HG02571 (cell line): ENCODE results near the gene RAB32.
"Not testable (repeated sequence)": the region's sequence is repeated elsewhere in the genome, so short reads cannot be mapped to it uniquely, and the experiment has no call there.

ENCODE experiments used
- ATAC-seq: cut with Tn5 transposase; IDR thresholded peaks from one replicate; pipeline ENCODE4 v1.9.1; 2021; ENCODE audit warnings: mild to moderate bottlenecking, moderate library complexity; ENCODE audit not compliant: unreplicated experiment

RAB32 gene

DNA sequence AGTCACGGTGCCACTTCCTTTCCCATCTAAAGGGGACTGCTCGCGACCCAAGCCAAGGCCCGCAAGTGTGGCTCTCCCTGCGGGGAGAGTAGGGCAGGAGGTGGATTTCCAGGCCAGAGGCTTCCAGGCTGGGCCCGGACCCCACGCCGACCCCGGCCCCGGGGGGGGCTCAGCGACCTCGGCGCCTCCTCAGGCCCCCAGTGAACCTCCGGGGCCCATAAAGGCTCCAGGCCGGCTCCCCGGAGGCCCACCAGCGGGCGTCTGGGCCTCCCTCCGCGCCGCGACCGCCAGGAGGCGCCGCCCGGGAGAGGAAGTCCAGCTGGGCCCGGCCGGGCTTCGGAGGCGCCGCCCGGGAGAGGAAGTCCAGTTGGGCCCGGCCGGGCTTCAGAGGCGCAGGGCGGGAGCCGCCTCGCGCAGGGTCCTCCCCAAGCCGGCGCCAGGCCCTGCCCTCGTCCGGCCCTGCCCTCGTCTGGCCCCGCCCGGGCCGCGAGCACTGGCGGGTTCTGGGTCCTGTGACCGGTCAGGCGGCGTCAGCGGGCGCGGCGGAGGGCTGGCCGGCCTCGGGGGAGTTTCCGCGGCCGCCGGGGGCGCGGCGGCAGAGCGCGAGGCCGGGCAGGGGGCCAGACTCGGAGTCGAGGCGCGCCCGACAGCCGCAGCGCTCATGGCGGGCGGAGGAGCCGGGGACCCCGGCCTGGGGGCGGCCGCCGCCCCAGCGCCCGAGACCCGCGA, at the start of gene RAB32:
TSS of gene RAB32 (plus strand) at position 623 of the 729 bp plus-strand sequence. CDS start at position 662, 39 bp downstream.
- peak; percentile 78 for ATAC-seq

DNA sequence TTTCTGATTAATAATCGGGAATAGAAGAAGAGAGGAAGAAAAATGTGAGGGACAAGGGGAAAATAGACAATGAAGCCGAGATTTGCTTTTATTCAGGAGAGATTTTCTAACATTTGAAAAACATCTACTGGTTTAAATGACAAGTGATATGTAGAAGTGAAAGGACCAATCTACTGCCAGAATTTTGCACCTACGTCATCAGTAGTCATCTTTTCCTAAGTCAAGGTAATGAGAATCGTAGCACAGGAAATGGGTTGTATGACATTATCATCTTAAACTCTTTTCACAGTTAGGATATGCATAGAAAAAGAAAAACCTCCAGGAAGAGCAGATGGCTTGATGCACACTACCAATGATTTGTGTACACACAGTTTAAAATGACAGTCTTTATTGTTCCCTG, 45.3 kb upstream of the RAB32 start:
- no peak for ATAC-seq

DNA sequence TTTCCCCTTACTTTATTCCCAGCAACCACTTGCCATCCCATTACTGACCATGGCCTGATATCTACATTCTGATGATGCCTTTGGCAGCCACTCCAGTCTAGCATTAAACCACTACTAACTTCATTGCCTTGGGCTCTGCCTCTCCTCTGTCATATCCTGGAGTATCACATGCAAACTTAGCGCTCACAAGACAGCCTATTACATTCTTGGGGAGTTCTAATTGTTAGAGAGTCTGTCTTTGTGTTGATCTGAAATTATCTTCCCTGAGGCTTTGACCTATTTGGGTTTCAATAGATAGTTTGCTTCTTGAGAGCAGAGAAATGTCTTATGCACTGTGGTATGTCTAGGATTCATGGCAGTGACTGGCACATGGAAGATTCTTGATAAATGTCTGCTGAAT, 40.5 kb upstream of the RAB32 start:
- no peak for ATAC-seq

DNA sequence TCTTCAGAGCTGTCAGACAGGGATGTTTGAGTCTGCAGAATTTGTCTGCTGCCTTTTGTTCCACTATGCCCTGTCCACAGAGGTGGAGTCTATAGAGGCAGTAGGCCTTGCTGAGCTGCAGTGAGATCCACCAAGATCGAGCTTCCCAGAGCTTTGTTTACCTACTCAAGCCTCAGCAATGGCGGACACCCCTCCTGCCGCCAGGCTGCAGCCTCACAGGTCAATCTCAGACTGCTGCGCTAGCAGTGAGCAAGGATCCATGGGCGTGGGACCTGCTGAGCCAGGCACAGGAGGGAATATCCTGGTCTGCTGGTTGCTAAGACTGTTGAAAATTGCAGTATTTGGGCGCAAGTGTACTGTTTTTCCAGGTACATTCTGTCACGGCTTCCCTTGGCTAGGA, 28.4 kb upstream of the RAB32 start:
- no peak for ATAC-seq

DNA sequence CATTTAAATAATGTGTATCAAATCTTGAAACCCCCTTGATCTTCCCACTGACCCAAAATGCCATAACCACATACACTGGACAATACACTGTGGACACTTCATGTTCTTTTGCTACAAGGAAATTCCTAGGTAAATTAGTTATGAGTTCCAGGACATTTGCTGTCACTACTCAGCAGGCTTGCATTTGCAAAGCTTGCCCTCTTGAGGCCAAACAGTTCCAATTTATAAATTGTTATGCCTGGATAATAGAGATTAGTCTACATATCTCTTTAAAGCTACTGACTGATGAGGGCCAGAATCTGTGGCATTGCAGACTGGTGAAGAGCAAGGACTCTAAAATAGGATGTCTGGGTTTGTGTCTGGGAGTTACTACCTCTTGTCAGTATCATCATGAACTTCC, 17.4 kb upstream of the RAB32 start:
- no peak for ATAC-seq

DNA sequence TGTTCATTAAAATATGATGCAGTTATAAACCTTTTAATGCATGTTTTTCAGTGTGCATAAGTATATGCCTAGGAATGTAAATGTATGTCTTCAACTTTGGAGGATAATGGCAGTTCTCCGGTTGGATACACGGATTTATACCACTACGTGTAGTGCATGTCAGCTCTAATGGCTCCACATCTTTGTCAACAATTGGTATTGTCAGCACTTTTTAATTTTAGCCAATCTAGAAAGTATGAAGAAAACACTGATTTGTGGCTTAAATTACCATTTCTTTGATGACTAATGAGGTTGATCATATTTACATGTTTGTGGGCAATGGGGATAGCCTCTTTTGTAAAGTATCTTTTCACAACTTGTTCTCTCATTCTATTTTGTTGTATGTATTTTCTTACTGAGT, 10.9 kb upstream of the RAB32 start:
- ATAC-seq: no peak

DNA sequence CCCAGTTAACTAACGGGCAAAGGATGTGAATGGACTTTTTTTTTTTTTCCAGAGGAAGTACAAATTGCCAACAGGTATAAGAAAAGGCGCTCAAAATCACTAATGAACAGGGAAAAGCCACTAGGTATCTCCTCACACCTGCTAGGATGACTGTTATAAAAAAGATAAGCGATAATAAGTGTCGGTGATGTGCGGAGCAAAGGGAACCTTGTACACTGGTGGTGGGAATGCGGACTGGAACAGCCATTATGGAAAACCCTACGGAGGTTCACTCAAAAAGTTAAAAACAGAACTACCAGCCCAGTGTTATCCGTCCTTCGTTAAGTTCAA, 787 bp upstream of the RAB32 start:
- no peak for ATAC-seq

DNA sequence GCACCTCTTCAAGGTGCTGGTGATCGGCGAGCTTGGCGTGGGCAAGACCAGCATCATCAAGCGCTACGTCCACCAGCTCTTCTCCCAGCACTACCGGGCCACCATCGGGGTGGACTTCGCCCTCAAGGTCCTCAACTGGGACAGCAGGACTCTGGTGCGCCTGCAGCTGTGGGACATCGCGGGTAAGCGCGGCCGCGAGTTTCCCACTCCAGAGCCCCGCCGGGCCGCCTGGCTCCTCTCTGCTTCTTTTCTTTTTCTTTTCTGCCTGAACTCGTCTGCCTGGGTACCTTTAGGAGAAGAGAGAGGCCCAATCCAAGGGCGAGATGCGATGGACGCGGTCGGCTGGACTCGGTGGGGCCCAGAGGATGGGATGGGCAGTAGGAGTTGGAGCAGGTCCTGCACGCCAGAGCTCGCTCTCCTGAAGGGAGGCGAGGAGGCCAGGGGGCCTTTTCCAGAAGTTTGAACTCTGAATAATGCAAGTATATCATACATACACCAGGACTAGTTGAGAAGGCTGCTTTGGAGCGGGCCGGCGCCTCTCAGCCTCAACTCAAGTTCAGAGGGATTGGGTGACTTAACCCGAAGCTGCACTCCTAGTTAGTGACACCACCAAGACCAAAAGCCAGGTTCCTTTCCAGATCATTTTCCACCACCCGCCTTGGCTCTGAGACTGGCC, 445 bp downstream of the RAB32 start:
- ATAC-seq: no peak

DNA sequence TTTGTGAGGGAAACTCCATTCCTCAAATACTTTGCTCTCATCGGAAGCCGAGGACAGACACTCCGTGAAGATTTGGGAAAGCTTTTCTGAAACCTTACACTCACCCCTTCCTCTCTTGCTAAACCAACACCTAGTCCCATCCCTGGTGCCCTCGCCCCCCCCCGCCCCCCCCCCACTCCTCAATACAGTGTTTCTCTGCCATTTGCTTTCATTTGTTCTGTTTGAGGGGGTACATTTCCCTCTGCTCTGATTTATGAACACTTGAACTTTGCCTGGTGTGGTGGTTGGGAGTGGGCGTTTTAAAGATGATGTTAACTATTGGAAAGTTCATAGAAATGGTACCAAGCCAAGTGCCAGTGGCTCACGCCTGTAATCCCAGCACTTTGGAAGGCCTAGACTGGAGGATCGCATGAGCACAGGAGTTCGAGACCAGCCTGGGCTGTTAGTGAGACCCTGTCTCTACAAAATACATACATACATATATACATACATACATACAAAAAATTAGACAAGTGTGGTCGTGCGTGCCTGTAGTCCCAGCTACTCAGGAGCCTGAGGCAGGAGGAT, 1.1 kb downstream of the RAB32 start:
- ATAC-seq: no peak

DNA sequence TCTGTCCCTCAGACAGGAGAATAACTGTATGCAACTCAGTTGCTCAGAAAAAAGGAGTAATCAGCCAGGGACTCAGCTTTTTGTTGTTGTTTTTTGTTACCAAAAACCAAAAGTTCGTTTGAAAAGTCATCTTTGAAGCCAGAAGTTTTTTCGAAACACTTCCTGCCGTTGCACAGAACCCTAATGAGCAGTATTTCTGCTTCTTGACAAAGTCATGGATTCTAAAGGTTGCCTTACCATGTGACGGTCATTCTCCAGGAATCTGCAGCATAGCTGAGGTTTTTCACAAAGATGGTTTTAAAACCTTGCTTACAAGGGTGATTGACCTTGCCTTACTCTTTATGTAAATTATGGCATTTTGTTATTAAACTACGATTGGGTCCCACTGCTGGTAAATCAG, 1.9 kb downstream of the RAB32 start:
- ATAC-seq: no peak

DNA sequence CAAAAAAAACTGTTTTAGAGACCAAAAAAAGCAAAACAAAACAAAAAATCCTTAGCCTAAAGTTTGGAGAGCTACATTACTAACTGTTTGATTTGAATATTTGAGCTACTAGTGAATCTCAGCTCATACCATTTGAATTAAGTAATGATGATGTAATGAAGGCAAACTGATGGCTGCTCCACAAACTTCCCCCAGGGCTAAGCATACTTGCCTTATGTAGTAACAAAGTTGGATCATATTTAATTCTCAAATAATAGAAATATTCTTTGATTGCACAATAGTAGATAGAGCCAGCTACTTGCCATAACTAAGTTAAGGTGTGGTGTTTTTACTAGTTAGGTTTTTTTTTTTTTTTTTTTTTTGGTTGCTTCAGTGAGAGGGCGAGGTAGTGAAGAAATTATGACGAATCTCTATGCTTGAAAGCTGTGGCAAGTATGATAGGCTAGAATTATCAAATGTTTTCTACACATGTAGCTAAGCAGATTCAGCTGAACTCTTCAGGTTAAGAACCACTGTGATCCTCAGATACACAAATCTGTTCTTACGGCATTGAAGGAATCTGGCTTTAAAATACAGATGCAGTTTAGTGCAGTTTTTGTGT, 2.9 kb downstream of the RAB32 start:
- ATAC-seq: no peak

DNA sequence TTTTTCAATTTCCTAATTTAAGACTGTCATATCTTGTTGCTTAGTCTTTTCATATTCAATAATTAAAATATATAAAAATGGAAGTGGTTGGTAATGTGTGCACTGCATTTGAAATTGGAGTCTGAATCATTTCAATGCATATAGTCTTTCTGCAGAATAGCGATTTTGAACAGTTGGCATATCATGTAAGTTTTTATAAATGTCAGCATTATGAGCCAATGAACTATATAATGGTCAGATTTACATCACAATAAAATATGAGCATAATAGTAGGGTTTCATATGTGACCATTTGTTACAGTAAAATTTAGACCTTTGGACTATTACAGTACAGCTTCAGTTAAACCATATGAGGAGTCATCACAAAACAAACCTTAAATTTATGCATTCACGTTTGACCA, 4.3 kb downstream of the RAB32 start:
- ATAC-seq: no peak

DNA sequence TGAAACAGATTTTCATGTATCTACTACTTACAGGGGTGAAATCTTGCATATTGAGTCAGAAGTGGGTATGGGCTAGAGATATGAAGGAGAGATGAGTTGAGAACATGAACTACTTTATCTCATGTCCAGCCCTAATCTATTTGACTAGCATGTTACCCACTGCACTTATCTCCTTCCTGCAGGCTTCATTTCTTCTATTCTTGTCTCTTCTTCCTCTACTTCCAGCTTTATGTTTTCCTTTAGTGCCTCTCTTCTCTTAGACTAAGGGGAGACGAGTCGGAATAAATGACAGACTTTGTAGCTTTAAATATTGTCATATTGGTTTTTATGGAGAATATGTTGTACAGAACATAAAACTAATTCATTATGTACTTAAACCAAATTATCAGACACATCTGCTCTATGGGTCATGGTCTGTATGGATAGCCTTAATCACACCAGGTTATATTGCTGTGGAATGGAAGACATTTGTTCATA, 5.3 kb downstream of the RAB32 start:
- no peak for ATAC-seq

DNA sequence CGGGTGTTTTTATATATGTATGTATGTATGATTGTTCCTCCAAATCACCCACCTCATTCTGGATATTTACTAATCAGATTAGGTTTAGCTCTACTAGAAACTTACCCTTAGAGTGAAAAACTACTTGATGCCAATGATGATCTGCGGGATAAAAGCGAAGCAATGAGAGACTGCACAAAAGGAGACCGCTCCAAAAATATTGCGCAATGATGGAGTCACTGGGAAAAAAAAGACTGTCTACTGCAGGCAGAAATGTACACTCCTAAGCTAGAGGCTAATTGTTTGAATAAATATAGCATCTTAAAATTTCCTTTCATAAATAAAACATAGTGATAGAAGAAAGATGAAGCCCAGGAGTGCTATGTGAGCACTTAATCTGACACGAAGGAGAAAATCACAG, 7.3 kb downstream of the RAB32 start:
- no peak for ATAC-seq

DNA sequence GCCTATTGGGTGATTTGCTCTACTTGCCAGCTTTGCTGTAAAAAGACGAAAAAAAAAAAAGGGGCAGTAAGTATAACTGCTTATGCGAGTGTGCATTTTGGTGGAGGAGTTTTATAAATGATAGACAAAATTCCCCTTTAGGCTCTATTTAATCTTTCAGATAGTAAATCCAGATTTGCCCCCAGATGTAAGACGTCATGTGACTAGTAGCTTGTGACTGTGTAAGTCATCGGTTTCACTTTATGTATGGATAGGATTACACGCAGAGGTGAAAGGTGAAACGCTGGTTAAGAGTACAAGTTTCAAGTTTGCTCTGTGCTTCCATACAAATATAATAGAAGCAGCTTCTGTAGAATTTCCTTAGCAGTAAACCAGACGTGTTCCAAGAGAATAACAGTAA, 7.9 kb downstream of the RAB32 start:
- ATAC-seq: no peak

DNA sequence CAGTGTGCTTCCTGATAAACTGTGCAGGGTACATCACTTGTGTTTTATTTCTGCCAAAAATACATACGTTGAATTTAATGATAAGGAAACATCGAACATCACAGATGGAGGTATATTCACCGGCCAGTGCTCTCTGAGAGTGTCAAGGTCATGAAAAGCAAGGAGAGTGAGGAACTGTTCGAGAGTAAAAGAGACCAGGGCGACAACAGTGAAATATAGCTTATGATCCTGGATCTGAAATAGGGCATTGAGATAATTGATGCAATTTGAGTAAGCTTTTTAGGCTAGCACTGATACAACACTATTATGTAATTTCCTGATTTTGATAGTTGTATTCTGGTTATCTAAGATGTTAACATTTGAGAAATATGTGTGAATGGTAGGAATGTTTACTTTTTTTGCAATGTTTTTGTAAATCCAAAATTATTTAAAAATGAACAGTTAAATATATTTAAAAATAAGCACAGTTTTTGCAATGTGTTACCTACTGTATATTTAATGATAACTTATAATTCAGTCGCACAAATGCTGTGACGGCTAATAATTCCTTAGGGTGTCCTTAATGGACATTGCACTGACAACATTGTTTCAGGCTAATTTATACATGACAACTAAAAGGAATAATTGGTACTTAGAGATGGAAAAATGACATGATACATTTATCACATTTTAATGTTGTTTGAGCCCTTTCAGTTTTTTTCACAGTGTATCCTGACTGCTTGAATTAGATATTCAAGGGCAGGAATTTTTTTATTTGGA, 9.9 kb downstream of the RAB32 start:
- ATAC-seq: no peak

DNA sequence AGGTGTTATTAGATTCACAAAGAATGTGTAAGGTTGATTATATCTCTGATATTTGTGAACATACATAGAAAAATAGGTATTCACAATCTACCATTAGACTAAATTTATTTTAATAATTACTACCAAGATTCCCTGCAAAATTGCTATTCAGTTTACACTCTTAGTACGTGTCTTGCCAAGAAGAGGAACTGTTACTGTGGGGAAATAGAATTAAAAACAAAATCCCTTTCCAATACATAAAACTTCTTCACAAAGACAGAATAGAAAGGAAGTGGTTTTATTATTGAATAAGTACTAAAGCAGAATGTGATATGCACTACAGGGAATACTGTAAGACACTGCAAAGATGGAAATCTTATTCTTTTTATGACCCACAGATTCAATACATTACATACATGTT, 17.0 kb downstream of the RAB32 start:
- ATAC-seq: no peak

DNA sequence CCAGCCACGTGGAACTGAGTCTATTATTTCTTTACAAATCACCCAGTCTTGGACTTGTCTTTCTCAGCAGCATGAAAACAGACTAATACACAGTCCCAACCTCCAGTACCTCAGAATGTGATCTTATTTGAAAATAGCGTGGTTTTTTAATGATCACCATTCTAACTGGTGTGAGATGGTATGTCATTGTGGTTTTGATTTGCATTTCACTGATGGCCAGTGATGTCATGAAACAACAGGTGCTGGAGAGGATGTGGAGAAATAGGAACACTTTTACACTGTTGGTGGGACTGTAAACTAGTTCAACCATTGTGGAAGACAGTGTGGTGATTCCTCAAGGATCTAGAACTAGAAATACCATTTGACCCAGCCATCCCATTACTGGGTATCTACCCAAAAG, 23.0 kb downstream of the RAB32 start:
- not testable (repeated sequence) for ATAC-seq

DNA sequence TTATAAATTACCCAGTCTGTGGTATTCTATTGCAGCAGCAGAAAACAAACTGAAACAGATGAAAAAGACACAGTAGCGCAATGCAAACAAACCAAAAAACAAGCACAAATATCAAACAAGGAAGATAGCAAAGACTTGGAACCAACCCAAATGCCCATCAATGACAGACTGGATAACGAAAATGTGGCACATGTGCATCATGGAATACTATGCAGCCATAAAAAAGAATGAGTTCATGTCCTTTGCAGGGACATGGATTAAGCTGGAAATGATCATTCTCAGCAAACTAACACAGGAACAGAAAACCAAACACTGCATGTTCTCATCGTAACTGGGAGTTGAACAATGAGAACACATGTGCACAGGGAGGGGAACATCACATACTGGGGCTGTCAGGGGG, 25.0 kb downstream of the RAB32 start:
- not testable (repeated sequence) for ATAC-seq

DNA sequence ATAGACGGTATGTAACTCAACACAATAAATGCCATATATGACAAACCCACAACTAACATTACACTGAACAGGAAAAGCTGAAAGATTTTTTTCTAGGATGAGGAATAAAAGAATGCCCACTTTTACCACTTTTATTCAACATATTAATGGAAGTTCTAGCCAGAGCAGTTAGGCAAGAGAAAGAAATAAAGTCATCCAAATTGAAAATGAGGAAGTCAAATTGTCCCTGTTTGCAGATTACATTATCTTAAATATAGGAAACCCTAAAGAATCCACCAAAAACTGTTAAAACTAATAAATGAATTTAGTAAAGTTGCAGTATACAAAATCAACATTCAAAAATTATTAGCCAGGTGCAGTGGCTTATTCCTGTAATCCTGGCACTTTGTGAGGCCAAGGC, 30.6 kb downstream of the RAB32 start:
- no peak for ATAC-seq

DNA sequence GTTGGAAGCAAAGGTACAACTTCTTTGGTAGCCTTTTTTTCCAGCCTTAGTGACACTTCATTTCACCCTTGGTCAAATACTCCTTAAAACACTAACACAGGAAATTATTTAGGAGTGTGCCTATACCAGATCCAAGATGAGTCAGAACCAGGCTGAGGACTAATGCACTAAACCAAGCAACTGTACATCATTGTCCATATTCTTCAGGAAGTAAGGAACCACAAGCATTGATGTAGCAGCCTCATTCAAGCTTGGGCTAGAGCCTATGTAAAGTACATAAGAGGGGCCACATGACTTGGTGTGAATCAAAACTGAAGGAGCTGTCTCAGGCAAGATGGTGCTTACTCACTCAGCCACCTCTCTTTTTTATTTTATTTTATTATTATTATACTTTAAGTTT, 34.4 kb downstream of the RAB32 start:
- ATAC-seq: no peak
